AG09319 (cell line): ENCODE data around the gene CCR6.

Experiments
- DNase-seq: peaks from one replicate; pipeline ENCODE4 v3.0.0-alpha.2; 2010; ENCODE audit warnings: low read depth; ENCODE audit errors: extremely low read depth
- TF ChIP-seq, protein P1 (sequence below): IDR thresholded peaks from 2 replicates; pipeline ENCODE4 v1.5.1; 2011; ENCODE audit warnings: low read depth, mild to moderate bottlenecking, inconsistent platforms, low read length, moderate library complexity

CCR6 gene

DNA sequence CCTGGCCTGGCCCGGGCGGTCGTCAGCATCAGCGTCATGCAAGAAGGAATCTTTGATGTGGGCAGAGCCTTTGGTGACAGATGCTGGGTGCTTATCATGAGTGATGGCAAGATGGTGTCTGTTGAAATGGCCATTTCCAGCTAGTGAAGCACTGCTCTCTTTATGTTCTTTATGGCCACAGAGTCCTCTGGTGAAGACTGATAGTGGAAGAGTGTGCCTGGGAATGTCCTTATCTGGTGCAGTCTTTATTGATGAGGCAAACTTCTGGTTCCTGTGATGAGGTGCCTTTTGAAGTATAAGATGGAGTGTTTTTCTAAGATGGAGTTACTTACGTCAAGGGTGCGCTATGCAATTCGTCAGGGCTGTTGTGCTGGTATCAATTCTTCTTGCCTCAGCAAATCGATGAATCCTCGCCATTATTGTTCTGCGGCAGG is 22.6 kb upstream of the CCR6 start:
- TF ChIP-seq, protein P1, sequence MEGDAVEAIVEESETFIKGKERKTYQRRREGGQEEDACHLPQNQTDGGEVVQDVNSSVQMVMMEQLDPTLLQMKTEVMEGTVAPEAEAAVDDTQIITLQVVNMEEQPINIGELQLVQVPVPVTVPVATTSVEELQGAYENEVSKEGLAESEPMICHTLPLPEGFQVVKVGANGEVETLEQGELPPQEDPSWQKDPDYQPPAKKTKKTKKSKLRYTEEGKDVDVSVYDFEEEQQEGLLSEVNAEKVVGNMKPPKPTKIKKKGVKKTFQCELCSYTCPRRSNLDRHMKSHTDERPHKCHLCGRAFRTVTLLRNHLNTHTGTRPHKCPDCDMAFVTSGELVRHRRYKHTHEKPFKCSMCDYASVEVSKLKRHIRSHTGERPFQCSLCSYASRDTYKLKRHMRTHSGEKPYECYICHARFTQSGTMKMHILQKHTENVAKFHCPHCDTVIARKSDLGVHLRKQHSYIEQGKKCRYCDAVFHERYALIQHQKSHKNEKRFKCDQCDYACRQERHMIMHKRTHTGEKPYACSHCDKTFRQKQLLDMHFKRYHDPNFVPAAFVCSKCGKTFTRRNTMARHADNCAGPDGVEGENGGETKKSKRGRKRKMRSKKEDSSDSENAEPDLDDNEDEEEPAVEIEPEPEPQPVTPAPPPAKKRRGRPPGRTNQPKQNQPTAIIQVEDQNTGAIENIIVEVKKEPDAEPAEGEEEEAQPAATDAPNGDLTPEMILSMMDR: no peak

DNA sequence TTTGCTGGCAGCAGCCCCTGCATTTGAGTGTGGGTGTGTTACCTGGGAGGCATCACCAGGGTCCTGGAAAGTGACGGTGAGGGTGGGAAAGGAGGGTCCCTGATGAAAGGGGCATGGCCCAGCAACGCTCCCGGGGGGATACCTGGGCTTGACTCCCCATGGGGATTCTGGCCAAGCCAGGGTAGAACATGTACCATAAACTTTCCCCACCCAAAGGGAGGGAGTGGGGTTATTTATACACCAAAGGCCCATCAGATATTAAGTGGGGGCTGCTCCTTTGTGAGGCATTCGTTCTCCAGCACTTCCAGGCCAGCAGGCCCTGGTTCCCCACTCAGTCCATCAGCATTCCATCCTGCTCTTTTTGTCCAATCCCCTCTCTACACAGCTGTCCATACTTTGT is 20.6 kb upstream of the CCR6 start:
- no peak for DNase-seq
- TF ChIP-seq, protein P1: no peak

More for the DNA sequence above, 22.6 kb upstream of the CCR6 start:
- no peak for DNase-seq

DNA sequence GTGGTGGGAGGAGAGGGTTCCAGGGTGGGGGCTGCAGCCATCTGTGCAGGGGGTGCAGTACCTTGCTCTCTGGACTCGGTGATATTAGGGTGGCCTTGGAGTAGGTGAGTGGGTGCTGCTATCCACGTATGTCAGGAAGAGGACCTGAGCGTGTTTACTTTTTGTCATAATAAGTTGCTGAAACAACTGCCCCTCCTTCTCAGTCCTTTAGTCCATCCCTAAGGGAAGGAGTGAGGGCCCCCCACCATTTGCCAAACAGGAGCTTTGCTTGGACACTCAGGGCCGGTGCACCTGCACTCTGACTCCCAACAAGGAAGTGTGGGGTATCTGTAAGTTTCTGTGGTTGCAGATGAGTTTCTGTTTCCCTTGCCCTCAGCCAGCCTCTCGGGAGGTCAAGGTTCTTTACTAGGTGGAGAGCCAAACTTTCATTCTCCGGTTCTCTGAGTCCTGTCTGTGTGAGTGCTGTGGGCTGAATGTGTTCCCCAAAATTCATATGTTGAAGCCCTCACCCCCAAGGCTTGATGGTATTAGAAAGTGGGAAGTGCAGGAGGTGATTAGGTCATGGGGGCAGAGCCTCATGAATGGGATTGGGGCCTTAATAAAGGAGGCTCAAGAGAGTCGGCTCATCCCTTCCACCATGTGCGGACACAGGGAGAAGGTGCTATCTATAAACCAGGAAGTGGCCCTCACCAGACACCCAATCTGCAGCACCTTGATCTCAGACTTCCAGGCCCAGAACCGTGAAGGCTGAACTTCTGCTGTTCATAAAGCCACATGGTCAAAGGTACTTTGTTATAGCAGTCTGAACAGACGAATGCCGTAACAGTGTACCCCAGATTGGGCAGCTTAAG is 19.6 kb upstream of the CCR6 start:
- TF ChIP-seq, protein P1: no peak
- DNase-seq: no peak

DNA sequence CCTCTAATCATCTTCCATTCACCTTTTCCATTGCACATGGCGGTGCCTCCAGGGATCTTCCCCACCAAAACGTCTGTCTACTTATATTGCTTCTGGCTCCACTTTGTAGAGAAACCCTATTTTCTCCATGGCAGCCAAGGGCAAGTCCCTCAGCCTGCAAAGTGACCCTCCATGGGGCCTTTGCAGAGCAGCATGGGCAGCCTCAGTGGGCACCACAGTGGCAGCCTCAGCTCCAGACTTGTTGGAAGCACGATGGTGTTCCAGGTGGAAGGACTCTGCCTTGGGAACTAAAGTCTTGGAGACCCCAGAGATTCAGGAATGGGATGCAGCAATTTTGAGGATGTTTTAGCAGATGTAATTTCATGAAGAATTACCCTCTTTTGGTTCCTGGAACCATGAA is 18.5 kb upstream of the CCR6 start:
- TF ChIP-seq, protein P1: no peak
- DNase-seq: no peak

DNA sequence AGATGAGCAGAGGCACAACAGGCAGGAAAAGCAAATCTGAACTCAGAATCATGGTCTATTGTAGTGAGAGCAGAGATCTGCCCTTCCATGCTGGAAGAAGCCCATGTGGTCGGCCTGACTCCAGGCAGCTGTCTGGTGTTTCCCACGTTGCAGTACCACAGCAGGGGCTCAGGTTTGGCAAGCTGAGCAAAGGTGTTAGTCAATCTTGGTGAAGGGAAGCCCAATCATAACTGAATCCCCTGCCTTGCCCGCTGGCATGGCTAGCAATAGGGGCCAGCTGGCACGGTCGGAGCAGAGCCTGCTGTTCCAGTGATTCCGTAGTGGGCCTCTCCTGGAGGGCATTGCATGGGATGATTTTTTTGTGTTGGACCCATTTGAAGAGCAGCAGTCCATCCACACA is 17.8 kb upstream of the CCR6 start:
- no peak for DNase-seq
- TF ChIP-seq, protein P1: no peak

DNA sequence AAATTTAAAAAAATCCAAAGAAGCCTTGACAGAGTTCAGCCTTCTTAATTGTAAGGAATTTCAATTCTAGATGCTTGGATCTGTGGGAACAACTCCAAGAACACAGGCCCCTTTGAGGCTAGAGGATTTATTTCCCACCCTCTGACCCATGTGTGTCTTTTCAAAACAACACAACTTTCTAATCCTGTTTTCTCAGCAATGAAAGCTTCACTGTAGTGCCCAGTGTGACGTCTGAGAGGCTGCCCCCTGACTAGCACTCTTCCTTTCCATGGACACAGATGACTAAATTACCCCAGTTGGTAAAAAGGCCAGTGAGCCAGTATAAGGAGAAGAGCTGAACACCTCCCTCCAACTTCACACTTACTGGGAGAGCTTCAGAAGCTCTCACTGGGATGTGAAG is 16.5 kb upstream of the CCR6 start:
- TF ChIP-seq, protein P1: no peak
- no peak for DNase-seq

DNA sequence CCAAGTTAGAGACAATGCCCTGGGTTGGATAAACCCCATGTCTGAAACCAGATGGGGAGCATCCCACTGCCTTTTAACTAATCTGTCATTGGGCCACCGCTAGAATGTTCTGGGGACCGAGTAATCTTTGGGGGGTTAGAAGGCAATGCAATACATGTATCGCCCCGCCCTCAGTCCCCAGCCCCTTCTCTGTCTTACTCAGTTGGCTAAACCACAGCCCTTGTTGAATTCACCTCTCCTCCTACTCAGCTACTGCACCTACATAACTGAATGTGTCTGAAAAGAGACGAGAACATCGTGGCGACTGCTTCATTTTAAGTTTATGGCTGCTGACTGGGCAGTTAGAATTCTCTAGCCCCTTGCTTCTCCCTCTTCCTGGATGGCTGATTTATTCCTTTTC is 15.1 kb upstream of the CCR6 start:
- DNase-seq: no peak
- TF ChIP-seq, protein P1: no peak
